K562 (cell line): ENCODE data around the gene DIP2C.

Experiments used
- ATF3 ChIP-seq, 2 experiments: fragments of 450-650 bp in 1 of 2; sonication (generic) in 1 of 2; formaldehyde crosslinking in 1 of 2; IDR thresholded peaks in 1 of 2; conservative IDR thresholded peaks in 1 of 2; 2 replicates each; pipeline versions ENCODE4 v1.6.1 to v1.8.1; 2016 to 2023; ENCODE audit warnings: mild to moderate bottlenecking in 2 of 2, moderate library complexity in 2 of 2, inconsistent platforms in 1 of 2, missing genetic modification reagents in 1 of 2
- CREM ChIP-seq: IDR thresholded peaks from 2 replicates; pipeline ENCODE4 v1.6.1; 2014; ENCODE audit warnings: antibody characterized with exemption, low read depth
- CTCF ChIP-seq, 3 experiments: IDR thresholded peaks in 2 of 3; conservative IDR thresholded peaks in 1 of 3; 2 replicates each; pipeline ENCODE4 v1.5.1; 2011 to 2012; ENCODE audit warnings: low read length in 3 of 3, mild to moderate bottlenecking in 3 of 3, control low read depth in 2 of 3, improper control_type of control experiment in 1 of 3, inconsistent platforms in 1 of 3, low read depth in 1 of 3, mixed read lengths in 1 of 3, moderate library complexity in 1 of 3; ENCODE audit not compliant: insufficient read depth in 2 of 3
- DIDO1 ChIP-seq: fragments of 450-650 bp; IDR thresholded peaks from 2 replicates; pipeline ENCODE4 v1.6.1; 2016; ENCODE audit warnings: low read depth, missing biosample characterization, missing genetic modification characterization
- ELK1 ChIP-seq: sonication (generic); formaldehyde crosslinking; IDR thresholded peaks from 2 replicates; pipeline ENCODE4 v1.8.1; 2022; ENCODE audit warnings: missing genetic modification reagents
- FOXJ2 ChIP-seq: fragments of 200-800 bp; sonication (Bioruptor generic); IDR thresholded peaks from 2 replicates; pipeline ENCODE4 v1.6.1; 2016; ENCODE audit warnings: missing genetic modification characterization, missing compliant biosample characterization
- HES1 ChIP-seq: fragments of 450-650 bp; IDR thresholded peaks from 2 replicates; pipeline ENCODE4 v1.6.1; 2016; ENCODE audit warnings: low read depth, mild to moderate bottlenecking, moderate library complexity
- MEIS2 ChIP-seq: fragments of 450-650 bp; IDR thresholded peaks from 2 replicates; pipeline ENCODE4 v1.6.1; 2014; ENCODE audit warnings: mild to moderate bottlenecking; ENCODE audit not compliant: partially characterized antibody
- MYC ChIP-seq, 2 experiments: fragments of 250-450 bp in 1 of 2; sonication (Bioruptor Pico) in 1 of 2; IDR thresholded peaks; 2 replicates each; pipeline versions ENCODE4 v1.5.1 to v1.6.1; 2012 to 2021; ENCODE audit warnings: low read depth in 2 of 2, borderline replicate concordance in 1 of 2, improper control_type of control experiment in 1 of 2, low read length in 1 of 2, mild to moderate bottlenecking in 1 of 2, moderate library complexity in 1 of 2
- SP2 ChIP-seq: IDR thresholded peaks from 2 replicates; pipeline ENCODE4 v1.6.1; 2011; ENCODE audit warnings: mild to moderate bottlenecking, low read depth, low read length, moderate library complexity; ENCODE audit not compliant: poor library complexity, severe bottlenecking; ENCODE audit errors: extremely low read depth
- ZNF316 ChIP-seq: fragments of 450-650 bp; IDR thresholded peaks from 2 replicates; pipeline ENCODE4 v1.6.1; 2016
- ZNF41 ChIP-seq: fragments of 250-450 bp; sonication (Bioruptor Pico); conservative IDR thresholded peaks from 2 replicates; pipeline ENCODE4 v1.4.0; 2020; ENCODE audit warnings: mild to moderate bottlenecking

- TF ChIP-seq DIDO1 (tag) = no peak
- TF ChIP-seq MEIS2 = no peak
- TF ChIP-seq ATF3 (IDR thresholded peaks at IDR 0.05) = no peak
- no peak for TF ChIP-seq ATF3 (CRISPR knock-in tag; conservative IDR thresholded peaks at IDR 0.05)
- no peak for TF ChIP-seq CTCF (IDR thresholded peaks at IDR 0.05 in 2 of 3, conservative IDR thresholded peaks at IDR 0.05 in 1 of 3; ENCODE audit: insufficient read depth in 2 of 3, low read depth in 1 of 3, low read length in 3 of 3)
- TF ChIP-seq MYC (IDR thresholded peaks at IDR 0.05; ENCODE audit: low read depth, low read length) = no peak
- TF ChIP-seq MYC (CRISPR knock-in tag; IDR thresholded peaks at IDR 0.05; ENCODE audit: borderline replicate concordance, low read depth) = no peak
- TF ChIP-seq FOXJ2 = no peak
- TF ChIP-seq CREM = no peak
- TF ChIP-seq HES1 = no peak
- TF ChIP-seq ZNF316 = no peak
- TF ChIP-seq SP2 = no peak
- no peak for TF ChIP-seq ZNF41 (CRISPR knock-in tag)
- TF ChIP-seq ELK1 (CRISPR knock-in tag) = no peak
These were observed 211.8 kb downstream of the DIP2C start for GRCh38 chr10:477620-478019.
